Measurements from ENCODE around the gene SUPT6H. TPM values are rescaled to one million over a fixed set of nuclear protein-coding genes. Genes with fewer than 3 reads are reported as not detected.

SUPT6H gene
- total and polyA plus RNA-seq, 9 of the 15 experiments (the other 6 are each of a cell fraction or from before 2014, with no cell fraction given), result 1.7 to 77.7 (median 49.2) TPM

- TF ChIP-seq SRSF9 (IDR thresholded peaks at IDR 0.05; ENCODE audit: borderline replicate concordance, low read depth, low read length), result no peak
- TF ChIP-seq NBN (IDR thresholded peaks at IDR 0.05; ENCODE audit: low read depth), result no peak; the same call in 1 of the 2 replicates
- no peak for TF ChIP-seq HNRNPUL1 (IDR thresholded peaks at IDR 0.05; ENCODE audit: low read length)
- TF ChIP-seq DLX4 (CRISPR knock-in tag; IDR thresholded peaks at IDR 0.05), result no peak
- peak; percentile 91 for TF ChIP-seq PHF8 (IDR thresholded peaks at IDR 0.05; ENCODE audit: borderline replicate concordance, low read length)
- no peak for TF ChIP-seq XRCC4 (IDR thresholded peaks at IDR 0.05; ENCODE audit: extremely low read depth, insufficient read depth, insufficient read length)
- TF ChIP-seq ZNF146 (CRISPR knock-in tag; IDR thresholded peaks at IDR 0.05; ENCODE audit: unreplicated experiment), result no peak
- no peak for TF ChIP-seq FOXM1 (IDR thresholded peaks at IDR 0.05; ENCODE audit: low read depth)
- TF ChIP-seq FOXM1 (CRISPR knock-in tag; IDR thresholded peaks at IDR 0.05; ENCODE audit: low read depth), result peak; percentile 92
- peak; percentile 88; the same call in 1 of the 2 replicates for TF ChIP-seq ARID4B (CRISPR knock-in tag; IDR thresholded peaks at IDR 0.05)
- no peak for TF ChIP-seq ZBTB34 (CRISPR knock-in tag; IDR thresholded peaks at IDR 0.05)
- peak; percentile 95 for TF ChIP-seq BHLHE40 (IDR thresholded peaks at IDR 0.05; ENCODE audit: low read length)
- no peak; the same call in 1 of the 2 replicates for TF ChIP-seq RAD51 (IDR thresholded peaks at IDR 0.05; ENCODE audit: borderline replicate concordance, low read depth)
- no peak for TF ChIP-seq KLF10 (CRISPR knock-in tag; IDR thresholded peaks at IDR 0.05)
- TF ChIP-seq TRIM25 (IDR thresholded peaks at IDR 0.05; ENCODE audit: borderline replicate concordance), result no peak
- 0 out of 2 replicates have a peak, but pooled peaks have one; percentile 37 for TF ChIP-seq ZNF449 (CRISPR knock-in tag; IDR thresholded peaks at IDR 0.05)
- TF ChIP-seq STAT5A (IDR thresholded peaks at IDR 0.05; ENCODE audit: borderline replicate concordance, low read length), result 0 out of 2 replicates have a peak, but pooled peaks have one; percentile 38
- TF ChIP-seq SMARCC2 (IDR thresholded peaks at IDR 0.05; ENCODE audit: low read depth), result no peak
- no peak; the same call in 1 of the 2 replicates for TF ChIP-seq MYNN (IDR thresholded peaks at IDR 0.05)
- no peak for TF ChIP-seq MYNN (CRISPR knock-in tag; IDR thresholded peaks at IDR 0.05)
Measured at GRCh38 chr17:28725660-28726225, 63.7 kb downstream of the SUPT6H start (continued).

Data from K562 (cell line).